Lung (tissue), 12 donors: ENCODE data around the gene MYO10. TPM values are rescaled to one million over a fixed set of nuclear protein-coding genes. Genes with fewer than 3 reads are reported as not detected.

Experiments
- ATAC-seq: fragments of 200-7000 bp; cut with Tn5 transposase; one replicate; pipeline ENCODE4 v1.9.1; 2020; ENCODE audit warnings: moderate number of reproducible peaks; ENCODE audit not compliant: insufficient read depth, low FRiP score
- DNase-seq, 3 donors: peaks; one replicate each; pipeline ENCODE4 v3.0.0-alpha.2; 2013 to 2017
- H3K27ac ChIP-seq, 2 donors: one replicate each; pipeline ENCODE4 v1.5.1; 2013; ENCODE audit warnings: mild to moderate bottlenecking in 2 of 2, moderate library complexity in 2 of 2, control low read depth in 1 of 2, inconsistent platforms in 1 of 2, low read depth in 1 of 2, low read length in 1 of 2
- H3K27me3 ChIP-seq, 3 donors: one replicate each; pipeline ENCODE4 v1.5.1; 2013; ENCODE audit warnings: low read length in 2 of 3; ENCODE audit not compliant: control insufficient read depth in 3 of 3, insufficient read depth in 3 of 3
- H3K36me3 ChIP-seq, 4 donors: one replicate each; pipeline ENCODE4 v1.5.1; 2013; ENCODE audit warnings: low read length in 4 of 4, mild to moderate bottlenecking in 1 of 4, moderate library complexity in 1 of 4; ENCODE audit not compliant: control insufficient read depth in 4 of 4, insufficient read depth in 4 of 4
- H3K4me1 ChIP-seq, 5 donors: one replicate each; pipeline ENCODE4 v1.5.1; 2013; ENCODE audit warnings: low read length in 5 of 5, mild to moderate bottlenecking in 2 of 5, moderate library complexity in 1 of 5; ENCODE audit not compliant: control insufficient read depth in 5 of 5, insufficient read depth in 5 of 5
- H3K4me3 ChIP-seq: one replicate; pipeline ENCODE4 v1.5.1; 2013; ENCODE audit warnings: mild to moderate bottlenecking, control low read depth, moderate library complexity
- H3K9ac ChIP-seq, 2 donors: one replicate each; pipeline ENCODE4 v1.5.1; 2013; ENCODE audit warnings: low read length in 2 of 2, control low read depth in 1 of 2; ENCODE audit not compliant: insufficient read depth in 1 of 2
- H3K9me3 ChIP-seq, 4 donors: one replicate each; pipeline ENCODE4 v1.5.1; 2013; ENCODE audit warnings: low read length in 3 of 4, mild to moderate bottlenecking in 1 of 4, moderate library complexity in 1 of 4; ENCODE audit not compliant: control insufficient read depth in 4 of 4, insufficient read depth in 3 of 4
- WGBS, 2 donors: extraction: QIAGEN DNeasy Blood & Tissue Kit; methylation state at CpG; one replicate each; pipeline ENCODE4 v1.1.7; 2013; 5-methylcytosine and 5-hydroxymethylcytosine counted together
- polyA plus RNA-seq, 2 donors: library from polyadenylated mRNA; stranded (reverse); fragments of 200-250 nt; gene quantifications; one replicate each; pipeline ENCODE4 v1.2.1, GENCODE V29; 2013
- total RNA-seq, 2 donors: library from RNA; depleted of rRNA in 1 of 2; stranded (reverse); fragments of >200 nt in 1 of 2; gene quantifications; one replicate each; pipeline ENCODE4 v1.2.1, GENCODE V29; 2014 to 2021
- TF ChIP-seq, protein P1 (sequence below): IDR thresholded peaks from 2 replicates; pipeline ENCODE4 v1.5.1; 2012; ENCODE audit warnings: mild to moderate bottlenecking; ENCODE audit errors: control extremely low read depth, extremely low read depth
- donor health status: control.
- donor health status: control.
- donor health status: Bipolar disorder and iron deficiency.
- donor health status: healthy.
- donor health status: DM: yes; HTN: yes; CAD: no.

MYO10 gene
- total and polyA plus RNA-seq, 4 donors, result 10.6 to 71.5 (median 28.2) TPM

DNA sequence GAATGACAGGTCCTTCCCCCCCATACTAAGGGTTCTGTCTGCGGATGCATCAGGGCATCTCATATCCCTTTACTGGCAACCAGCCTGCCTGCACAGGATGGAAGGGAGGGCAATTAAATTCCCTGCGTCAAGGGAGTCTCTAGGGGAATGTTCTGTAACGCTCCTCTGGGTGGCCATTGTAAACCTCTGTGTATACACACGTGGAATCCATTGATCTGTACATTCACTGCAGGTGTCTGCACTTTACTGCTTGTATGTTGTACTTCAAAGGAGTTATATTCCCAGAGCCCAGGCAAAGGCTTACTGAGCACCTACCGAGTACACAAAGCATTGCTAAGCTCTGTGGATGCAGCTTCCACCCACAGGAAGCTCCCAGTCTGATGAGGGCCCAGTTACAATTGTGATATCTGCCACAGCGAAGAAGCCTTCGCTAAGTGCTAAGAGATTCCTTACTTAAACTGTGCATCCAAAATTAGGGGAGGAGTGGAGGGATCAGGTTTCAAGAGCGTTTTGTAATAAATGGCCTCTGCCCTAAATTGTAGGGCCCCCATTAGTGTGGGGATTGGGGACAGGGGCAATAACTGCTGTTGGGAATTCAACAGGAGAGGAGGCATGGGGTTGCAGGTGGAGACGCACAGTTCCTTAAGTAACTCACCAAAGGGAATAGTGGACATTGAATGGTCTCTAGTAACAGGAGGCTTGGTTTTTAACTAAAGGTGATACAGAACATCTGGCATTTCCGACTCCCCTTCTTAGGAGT is 317.8 kb downstream of the MYO10 start:
- ATAC-seq (no peak), DNase-seq (no peak)
- no peak overlapping the region for H3K27ac ChIP-seq
- H3K36me3 ChIP-seq, result no peaks in the 10 kb centered on the region
- WGBS, 2 donors, result 80 to 84% methylated on average over 10 of the region's 10 CpGs
- no peak overlapping the region for H3K4me3 ChIP-seq
- no peaks in the 10 kb centered on the region for H3K9me3 ChIP-seq
- no peak overlapping the region for H3K9ac ChIP-seq
- peaks cover 0 to 13% (median 8%) of the 10 kb centered on the region in 5 donors for H3K4me1 ChIP-seq
- TF ChIP-seq, protein P1, sequence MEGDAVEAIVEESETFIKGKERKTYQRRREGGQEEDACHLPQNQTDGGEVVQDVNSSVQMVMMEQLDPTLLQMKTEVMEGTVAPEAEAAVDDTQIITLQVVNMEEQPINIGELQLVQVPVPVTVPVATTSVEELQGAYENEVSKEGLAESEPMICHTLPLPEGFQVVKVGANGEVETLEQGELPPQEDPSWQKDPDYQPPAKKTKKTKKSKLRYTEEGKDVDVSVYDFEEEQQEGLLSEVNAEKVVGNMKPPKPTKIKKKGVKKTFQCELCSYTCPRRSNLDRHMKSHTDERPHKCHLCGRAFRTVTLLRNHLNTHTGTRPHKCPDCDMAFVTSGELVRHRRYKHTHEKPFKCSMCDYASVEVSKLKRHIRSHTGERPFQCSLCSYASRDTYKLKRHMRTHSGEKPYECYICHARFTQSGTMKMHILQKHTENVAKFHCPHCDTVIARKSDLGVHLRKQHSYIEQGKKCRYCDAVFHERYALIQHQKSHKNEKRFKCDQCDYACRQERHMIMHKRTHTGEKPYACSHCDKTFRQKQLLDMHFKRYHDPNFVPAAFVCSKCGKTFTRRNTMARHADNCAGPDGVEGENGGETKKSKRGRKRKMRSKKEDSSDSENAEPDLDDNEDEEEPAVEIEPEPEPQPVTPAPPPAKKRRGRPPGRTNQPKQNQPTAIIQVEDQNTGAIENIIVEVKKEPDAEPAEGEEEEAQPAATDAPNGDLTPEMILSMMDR, result no peak
- H3K27me3 ChIP-seq, result peaks cover 0 to 41% (median 13%) of the 10 kb centered on the region in 3 donors

- DNase-seq (peak in 2 of 3 donors; percentile 8 to 12), ATAC-seq (no peak)
- Histone ChIP-seq H3K36me3 (no peaks in the 10 kb centered on the region), H3K27ac (peak overlapping the region; percentile 15 to 80), H3K27me3 (peaks cover 0 to 44% (median 13%) of the 10 kb centered on the region in 3 donors), H3K4me1 (peaks cover 0 to 13% (median 8%) of the 10 kb centered on the region in 5 donors), H3K9me3 (no peaks in the 10 kb centered on the region), H3K4me3 (peak overlapping the region; percentile 74), H3K9ac (no peak overlapping the region)
- TF ChIP-seq, protein P1, result no peak
- WGBS, 2 donors, result 17 to 24% methylated on average over 26 to 27 of the region's 27 CpGs
These were observed 318.7 kb downstream of the MYO10 start for GRCh38 chr5:16617274-16617968.

DNA sequence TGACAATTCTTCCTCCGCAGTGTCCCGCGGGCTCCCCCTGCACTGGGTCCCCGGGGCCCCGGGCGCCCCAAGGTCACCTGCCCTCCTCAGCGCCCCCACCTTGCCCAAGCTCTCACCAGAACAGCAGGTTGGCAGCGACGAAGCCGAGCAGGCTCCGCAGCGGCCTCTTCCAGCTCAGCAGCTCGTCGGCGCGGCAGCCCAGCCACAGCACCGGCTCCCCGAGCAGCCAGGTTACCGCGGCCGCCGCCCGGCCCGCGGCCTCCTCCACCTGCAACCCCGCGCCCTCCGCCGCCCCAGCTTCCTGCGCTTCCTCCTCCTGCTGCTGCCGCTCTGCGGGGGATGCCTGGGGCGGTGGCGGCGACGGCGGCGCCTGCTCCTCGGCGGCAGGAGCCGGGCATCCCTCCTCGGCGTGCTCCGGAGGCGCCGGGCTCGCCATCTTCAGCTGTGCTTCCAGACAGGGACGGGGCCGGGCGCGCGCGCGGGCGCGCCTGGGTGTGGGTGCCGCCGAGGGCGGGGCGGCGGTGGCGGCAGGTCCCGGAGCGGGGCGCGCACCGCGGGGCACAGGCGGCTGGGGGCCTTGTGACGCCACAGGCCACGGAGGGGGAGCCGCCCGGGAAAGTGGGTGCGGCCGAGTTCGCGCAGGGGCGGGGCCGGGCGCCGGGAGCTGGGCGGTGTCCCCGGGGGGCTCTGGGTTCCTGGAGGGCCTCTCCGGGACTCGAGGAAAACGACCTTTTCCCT is 319.4 kb downstream of the MYO10 start, which contains the start of gene RETREG1:
Gene RETREG1 (minus strand): TSS at position 462 of the 738 bp plus-strand sequence. CDS start 26 bp downstream, at position 436.
- ATAC-seq, result peak; percentile 91
- 0 to 1% methylated on average over 65 to 86 of the region's 86 CpGs for WGBS, 2 donors
- no peak within 1 kb of the TSS for H3K9ac ChIP-seq

More for the DNA sequence above, 319.4 kb downstream of the MYO10 start, which contains the start of gene RETREG1:
- Histone ChIP-seq H3K4me1 (peaks cover 0 to 13% (median 8%) of the 10 kb centered on the region in 5 donors), H3K27ac (peak within 1 kb of the TSS; percentile 15 to 80), H3K27me3 (peaks cover 0 to 45% (median 13%) of the 10 kb centered on the region in 3 donors), H3K4me3 (peak within 1 kb of the TSS; percentile 74), H3K9me3 (no peaks in the 10 kb centered on the region), H3K36me3 (no peaks in the 10 kb centered on the region)
- TF ChIP-seq, protein P1, result no peak
- peak; percentile 30 to 57 (median 55) for DNase-seq
